Panc1 (cell line): ENCODE results near the gene ARSI. TPM values are rescaled to one million over a fixed set of nuclear protein-coding genes. Genes with fewer than 3 reads are reported as not detected.

ENCODE experiments used
- ATAC-seq: fragments of 200-7000 bp; cut with Tn5 transposase; 2 replicates; pipeline ENCODE4 v1.9.1; 2020; ENCODE audit warnings: mild to moderate bottlenecking, moderate library complexity
- BruUV-seq: library from RNA; stranded (reverse); fragments of 400-500 nt; replicated peaks from 2 replicates; lab custom pipeline; 2021; lab: Mats Ljungman, UMichigan
- CTCF ChIA-PET: fragments of 300-600 bp; sonication (Branson Sonifier 250); formaldehyde crosslinking; loops from one replicate; lab custom pipeline; 2022; ENCODE audit warnings: antibody characterized with exemption; lab: Charles Lee
- POLR2A ChIA-PET: fragments of 300-600 bp; sonication (Branson Sonifier 250); formaldehyde crosslinking; loops from one replicate; lab custom pipeline; 2022; ENCODE audit warnings: antibody characterized with exemption; lab: Charles Lee
- DNase-seq: peaks from one replicate; pipeline ENCODE4 v3.0.0-alpha.2; 2010; ENCODE audit warnings: low read depth, low spot score
- H3K27ac ChIP-seq: 2 replicates; pipeline ENCODE4 v1.5.1; 2011; ENCODE audit warnings: mild to moderate bottlenecking, low read length, inconsistent platforms
- H3K27me3 ChIP-seq: fragments of 200-500 bp; sonication (Bioruptor generic); 2 replicates; pipeline ENCODE4 v1.6.0; 2014; ENCODE audit warnings: low read length, inconsistent platforms; ENCODE audit not compliant: control insufficient read depth, insufficient read depth
- H3K36me3 ChIP-seq: fragments of 200-500 bp; sonication (Bioruptor generic); 2 replicates; pipeline ENCODE4 v1.5.1; 2014; ENCODE audit warnings: inconsistent platforms, mild to moderate bottlenecking, low read length, moderate library complexity; ENCODE audit not compliant: control insufficient read depth, insufficient read depth
- H3K4me1 ChIP-seq: 2 replicates; pipeline ENCODE4 v1.5.1; 2011; ENCODE audit warnings: inconsistent platforms, mild to moderate bottlenecking, low read length, moderate library complexity; ENCODE audit not compliant: control insufficient read depth, insufficient read depth
- H3K4me3 ChIP-seq, 2 experiments: 2 replicates each; pipeline ENCODE4 v1.5.1; 2011 to 2012; ENCODE audit warnings: low read depth in 2 of 2, low read length in 2 of 2, mild to moderate bottlenecking in 2 of 2, inconsistent platforms in 1 of 2, moderate library complexity in 1 of 2
- H3K9me3 ChIP-seq: fragments of 200-500 bp; sonication (Bioruptor generic); 2 replicates; pipeline ENCODE4 v1.5.1; 2014; ENCODE audit warnings: low read depth, mild to moderate bottlenecking, inconsistent platforms, low read length, moderate library complexity; ENCODE audit not compliant: control insufficient read depth, insufficient read depth
- POLR2AphosphoS5 ChIP-seq: IDR thresholded peaks from 2 replicates; pipeline ENCODE4 v1.6.1; 2012; ENCODE audit warnings: mild to moderate bottlenecking, low read depth, low read length, moderate library complexity
- SIN3A ChIP-seq: IDR thresholded peaks from 2 replicates; pipeline ENCODE4 v1.6.1; 2012; ENCODE audit warnings: low read depth, mild to moderate bottlenecking, low read length, moderate library complexity, borderline replicate concordance; ENCODE audit not compliant: insufficient read depth
- TCF7L2 ChIP-seq: IDR thresholded peaks from 2 replicates; pipeline ENCODE4 v1.6.1; 2011; ENCODE audit warnings: mild to moderate bottlenecking, low read depth, low read length, inconsistent platforms
- in situ Hi-C: cut with HindIII; loops from 2 replicates; pipeline ENCODE4 v1.10.0; 2016; ENCODE audit warnings: low sequenced_read_pairs, low pct_unique_long_range_greater_than_20kb
- intact Hi-C: fragments of 100-400 bp; cut with micrococcal nuclease; formaldehyde crosslinking; loops from one replicate; pipeline ENCODE4 v1.10.0; 2022; ENCODE audit not compliant: unreplicated experiment
- total RNA-seq: library from RNA; stranded (reverse); gene quantifications from one replicate; pipeline ENCODE4 v1.2.1, GENCODE V29; 2021; ENCODE audit not compliant: unreplicated experiment
- TF ChIP-seq, protein P1 (sequence below): fragments of 450-650 bp; IDR thresholded peaks from 2 replicates; pipeline ENCODE4 v1.5.1; 2017; ENCODE audit warnings: mild to moderate bottlenecking
- TF ChIP-seq, protein P2 (sequence below), 2 experiments: IDR thresholded peaks; 2 replicates each; pipeline ENCODE4 v1.6.1; 2011 to 2012; ENCODE audit warnings: low read depth in 2 of 2, control low read depth in 1 of 2, low read length in 1 of 2, mild to moderate bottlenecking in 1 of 2, moderate library complexity in 1 of 2; ENCODE audit not compliant: insufficient read depth in 1 of 2

The ARSI gene
- total RNA-seq, 1 experiment from 2014 or later: 18.6 TPM

DNA sequence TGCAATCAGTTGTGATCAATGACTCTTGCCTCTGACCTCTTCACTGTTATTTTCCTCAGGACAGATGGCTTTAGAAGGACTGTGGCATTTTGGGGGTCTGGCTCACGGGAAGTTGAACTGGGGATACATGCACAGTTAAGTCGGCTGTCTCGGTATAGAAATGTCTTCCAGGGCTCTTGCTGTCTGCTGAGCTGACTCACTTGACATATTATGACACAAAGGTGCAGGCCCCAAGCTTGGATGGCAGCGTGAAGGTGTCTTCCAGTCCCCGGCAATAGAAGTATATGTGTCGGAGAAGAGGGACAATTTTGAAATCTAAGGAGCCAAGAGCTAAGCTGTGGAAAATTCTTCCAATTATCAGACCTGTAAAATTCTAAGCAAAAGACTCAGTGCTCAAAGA lies 9.8 kb upstream of the ARSI start:
- no peaks in the 10 kb centered on the region for H3K36me3 ChIP-seq
- BruUV-seq: no TSS peak
- DNase-seq: no peak
- H3K4me3 ChIP-seq: no peak overlapping the region
- ChIA-PET POLR2A (no interaction called here), CTCF (no interaction called here)
- no peaks in the 10 kb centered on the region for H3K27me3 ChIP-seq
- no peak overlapping the region for H3K27ac ChIP-seq
- peaks cover 14% of the 10 kb centered on the region for H3K4me1 ChIP-seq
- intact Hi-C loops (no loop called here), in situ Hi-C loops (no loop called here)
- H3K9me3 ChIP-seq: no peaks in the 10 kb centered on the region; the same call in 1 of the 2 replicates
- ATAC-seq: no peak
- TF ChIP-seq TCF7L2 (no peak), SIN3A (no peak), POLR2AphosphoS5 (no peak)
- TF ChIP-seq, protein P1, sequence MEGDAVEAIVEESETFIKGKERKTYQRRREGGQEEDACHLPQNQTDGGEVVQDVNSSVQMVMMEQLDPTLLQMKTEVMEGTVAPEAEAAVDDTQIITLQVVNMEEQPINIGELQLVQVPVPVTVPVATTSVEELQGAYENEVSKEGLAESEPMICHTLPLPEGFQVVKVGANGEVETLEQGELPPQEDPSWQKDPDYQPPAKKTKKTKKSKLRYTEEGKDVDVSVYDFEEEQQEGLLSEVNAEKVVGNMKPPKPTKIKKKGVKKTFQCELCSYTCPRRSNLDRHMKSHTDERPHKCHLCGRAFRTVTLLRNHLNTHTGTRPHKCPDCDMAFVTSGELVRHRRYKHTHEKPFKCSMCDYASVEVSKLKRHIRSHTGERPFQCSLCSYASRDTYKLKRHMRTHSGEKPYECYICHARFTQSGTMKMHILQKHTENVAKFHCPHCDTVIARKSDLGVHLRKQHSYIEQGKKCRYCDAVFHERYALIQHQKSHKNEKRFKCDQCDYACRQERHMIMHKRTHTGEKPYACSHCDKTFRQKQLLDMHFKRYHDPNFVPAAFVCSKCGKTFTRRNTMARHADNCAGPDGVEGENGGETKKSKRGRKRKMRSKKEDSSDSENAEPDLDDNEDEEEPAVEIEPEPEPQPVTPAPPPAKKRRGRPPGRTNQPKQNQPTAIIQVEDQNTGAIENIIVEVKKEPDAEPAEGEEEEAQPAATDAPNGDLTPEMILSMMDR: no peak
- TF ChIP-seq, protein P2, sequence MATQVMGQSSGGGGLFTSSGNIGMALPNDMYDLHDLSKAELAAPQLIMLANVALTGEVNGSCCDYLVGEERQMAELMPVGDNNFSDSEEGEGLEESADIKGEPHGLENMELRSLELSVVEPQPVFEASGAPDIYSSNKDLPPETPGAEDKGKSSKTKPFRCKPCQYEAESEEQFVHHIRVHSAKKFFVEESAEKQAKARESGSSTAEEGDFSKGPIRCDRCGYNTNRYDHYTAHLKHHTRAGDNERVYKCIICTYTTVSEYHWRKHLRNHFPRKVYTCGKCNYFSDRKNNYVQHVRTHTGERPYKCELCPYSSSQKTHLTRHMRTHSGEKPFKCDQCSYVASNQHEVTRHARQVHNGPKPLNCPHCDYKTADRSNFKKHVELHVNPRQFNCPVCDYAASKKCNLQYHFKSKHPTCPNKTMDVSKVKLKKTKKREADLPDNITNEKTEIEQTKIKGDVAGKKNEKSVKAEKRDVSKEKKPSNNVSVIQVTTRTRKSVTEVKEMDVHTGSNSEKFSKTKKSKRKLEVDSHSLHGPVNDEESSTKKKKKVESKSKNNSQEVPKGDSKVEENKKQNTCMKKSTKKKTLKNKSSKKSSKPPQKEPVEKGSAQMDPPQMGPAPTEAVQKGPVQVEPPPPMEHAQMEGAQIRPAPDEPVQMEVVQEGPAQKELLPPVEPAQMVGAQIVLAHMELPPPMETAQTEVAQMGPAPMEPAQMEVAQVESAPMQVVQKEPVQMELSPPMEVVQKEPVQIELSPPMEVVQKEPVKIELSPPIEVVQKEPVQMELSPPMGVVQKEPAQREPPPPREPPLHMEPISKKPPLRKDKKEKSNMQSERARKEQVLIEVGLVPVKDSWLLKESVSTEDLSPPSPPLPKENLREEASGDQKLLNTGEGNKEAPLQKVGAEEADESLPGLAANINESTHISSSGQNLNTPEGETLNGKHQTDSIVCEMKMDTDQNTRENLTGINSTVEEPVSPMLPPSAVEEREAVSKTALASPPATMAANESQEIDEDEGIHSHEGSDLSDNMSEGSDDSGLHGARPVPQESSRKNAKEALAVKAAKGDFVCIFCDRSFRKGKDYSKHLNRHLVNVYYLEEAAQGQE (IDR thresholded peaks at IDR 0.05; ENCODE audit: insufficient read depth in 1 of 2, low read depth in 2 of 2, low read length in 1 of 2): no peak

- in situ Hi-C loops: no loop called here
- no peaks in the 10 kb centered on the region for H3K27me3 ChIP-seq
- no peak overlapping the region for H3K4me3 ChIP-seq
- no TSS peak for BruUV-seq
- TF ChIP-seq, protein P2 (IDR thresholded peaks at IDR 0.05; ENCODE audit: insufficient read depth in 1 of 2, low read depth in 2 of 2, low read length in 1 of 2): no peak
- TF ChIP-seq TCF7L2: no peak
- no peak for TF ChIP-seq SIN3A
- no peak for DNase-seq
- H3K27ac ChIP-seq: no peak overlapping the region
- intact Hi-C loops: no loop called here
- ChIA-PET POLR2A (interaction anchor here (0.6 to 0.8 kb wide), 2 partner anchors 12 to 105 kb away, joined by 3 read pairs; no protein-coding TSS in a partner anchor), CTCF (no interaction called here)
- no peaks in the 10 kb centered on the region for H3K36me3 ChIP-seq
- ATAC-seq: no peak
- peaks cover 1% of the 10 kb centered on the region; the same call in 1 of the 2 replicates for H3K4me1 ChIP-seq
- no peaks in the 10 kb centered on the region; the same call in 1 of the 2 replicates for H3K9me3 ChIP-seq
These were observed 8.4 kb upstream of the ARSI start for GRCh38 chr5:150311015-150311692.
